GM21390 (cell line): ENCODE results near the gene HRC.
"Not testable (repeated sequence)": the region's sequence is repeated elsewhere in the genome, so short reads cannot be mapped to it uniquely, and the experiment has no call there.

ENCODE experiments used
- ATAC-seq: cut with Tn5 transposase; IDR thresholded peaks from one replicate; pipeline ENCODE4 v1.9.1; 2021; ENCODE audit not compliant: unreplicated experiment

Gene HRC

GRCh38 chr19:49140951-49141350, 14.2 kb downstream of the HRC start:
- no peak for ATAC-seq

- no peak for ATAC-seq
Measured at GRCh38 chr19:49136771-49137171, 18.4 kb downstream of the HRC start.

- no peak for ATAC-seq
Measured at GRCh38 chr19:49135686-49136085, 19.5 kb downstream of the HRC start.

- ATAC-seq = no peak
Measured at GRCh38 chr19:49133621-49134454, 21.4 kb downstream of the HRC start.

- no peak for ATAC-seq
Measured at GRCh38 chr19:49132974-49133609, 22.1 kb downstream of the HRC start.

- ATAC-seq = no peak
Measured at GRCh38 chr19:49130325-49130724, 24.9 kb downstream of the HRC start.

GRCh38 chr19:49129238-49129583, 26.0 kb downstream of the HRC start:
- no peak for ATAC-seq

GRCh38 chr19:49128545-49129237, 26.5 kb downstream of the HRC start:
- no peak for ATAC-seq

- ATAC-seq = peak; percentile 83
Measured at GRCh38 chr19:49127674-49128544, 27.3 kb downstream of the HRC start.

- not testable (repeated sequence) for ATAC-seq
Measured at GRCh38 chr19:49127225-49127624, 28.0 kb downstream of the HRC start.

GRCh38 chr19:49126575-49126974, 28.6 kb downstream of the HRC start:
- no peak for ATAC-seq

- no peak for ATAC-seq
Measured at GRCh38 chr19:49125025-49125731, 30.0 kb downstream of the HRC start.

- ATAC-seq = not testable (repeated sequence)
Measured at GRCh38 chr19:49123285-49123684, 31.9 kb downstream of the HRC start.

- ATAC-seq = not testable (repeated sequence)
Measured at GRCh38 chr19:49121841-49122240, 33.4 kb downstream of the HRC start.

- ATAC-seq = no peak
Measured at GRCh38 chr19:49120868-49121267, 34.3 kb downstream of the HRC start.

GRCh38 chr19:49120325-49120683, 34.9 kb downstream of the HRC start:
- no peak for ATAC-seq

GRCh38 chr19:49119411-49120324, 35.5 kb downstream of the HRC start, which contains the start of gene PPFIA3:
Gene PPFIA3 (plus strand): TSS chr19:49119544. CDS start chr19:49127874, 8,330 bp downstream.
- ATAC-seq = no peak

- ATAC-seq = peak; percentile 59
Measured at GRCh38 chr19:49118565-49119410, 36.4 kb downstream of the HRC start, which contains the start of gene C19orf73. Gene C19orf73 (minus strand): TSS chr19:49119143. CDS start chr19:49119022, 121 bp downstream.
